ENCODE measurements around the gene MPPED1.

Gene MPPED1

GRCh38 chr22:43400449-43400848 is 11.4 kb upstream of the MPPED1 start:
- H3K4me3 ChIP-seq (ENCODE audit: control insufficient read depth, low read depth, low read length), result no peak overlapping the region
- DNase-seq (ENCODE audit: low read depth), result no peak
- TF ChIP-seq CTCF (IDR thresholded peaks at IDR 0.05; ENCODE audit: control insufficient read depth, insufficient read depth, low read depth, low read length, missing control alignments), result no peak

GRCh38 chr22:43401233-43401632 is 10.6 kb upstream of the MPPED1 start:
- no peak for TF ChIP-seq CTCF (IDR thresholded peaks at IDR 0.05; ENCODE audit: control insufficient read depth, insufficient read depth, low read depth, low read length, missing control alignments)
- no peak overlapping the region for H3K4me3 ChIP-seq (ENCODE audit: control insufficient read depth, low read depth, low read length)
- DNase-seq (ENCODE audit: low read depth), result no peak

GRCh38 chr22:43401661-43402060 is 10.2 kb upstream of the MPPED1 start:
- no peak for TF ChIP-seq CTCF (IDR thresholded peaks at IDR 0.05; ENCODE audit: control insufficient read depth, insufficient read depth, low read depth, low read length, missing control alignments)
- DNase-seq (ENCODE audit: low read depth), result no peak
- no peak overlapping the region for H3K4me3 ChIP-seq (ENCODE audit: control insufficient read depth, low read depth, low read length)

GRCh38 chr22:43402128-43402527 is 9.7 kb upstream of the MPPED1 start:
- no peak for DNase-seq (ENCODE audit: low read depth)
- H3K4me3 ChIP-seq (ENCODE audit: control insufficient read depth, low read depth, low read length), result no peak overlapping the region
- TF ChIP-seq CTCF (IDR thresholded peaks at IDR 0.05; ENCODE audit: control insufficient read depth, insufficient read depth, low read depth, low read length, missing control alignments), result no peak

GRCh38 chr22:43404673-43405385 is 7.0 kb upstream of the MPPED1 start:
- no peak for DNase-seq (ENCODE audit: low read depth)
- TF ChIP-seq CTCF (IDR thresholded peaks at IDR 0.05; ENCODE audit: control insufficient read depth, insufficient read depth, low read depth, low read length, missing control alignments), result no peak
- H3K4me3 ChIP-seq (ENCODE audit: control insufficient read depth, low read depth, low read length), result no peak overlapping the region

GRCh38 chr22:43406186-43406790 is 5.5 kb upstream of the MPPED1 start:
- no peak for TF ChIP-seq CTCF (IDR thresholded peaks at IDR 0.05; ENCODE audit: control insufficient read depth, insufficient read depth, low read depth, low read length, missing control alignments)
- H3K4me3 ChIP-seq (ENCODE audit: control insufficient read depth, low read depth, low read length), result no peak overlapping the region
- DNase-seq (ENCODE audit: low read depth), result no peak
